ENCODE results near the gene HACL1. TPM values are rescaled to one million over a fixed set of nuclear protein-coding genes. Genes with fewer than 3 reads are reported as not detected.
A peak's percentile ranks its signal among the peaks of the same experiment; 100 is the strongest.

Gene HACL1
- total and polyA plus RNA-seq, 2 experiments from 2014 or later, result 11.0 to 11.2 TPM

GRCh38 chr3:15575446-15575845, 25.9 kb downstream of the HACL1 start:
- no peak overlapping the region for H3K27ac ChIP-seq
- H3K4me1 ChIP-seq (ENCODE audit: low read depth), result no peaks in the 10 kb centered on the region
- H3K4me3 ChIP-seq, result no peak overlapping the region
- H3K27me3 ChIP-seq, result no peaks in the 10 kb centered on the region
- DNase-seq (ENCODE audit: low read depth in 1 of 2, low spot score in 1 of 2), result no peak
- TF ChIP-seq CTCF (IDR thresholded peaks at IDR 0.05; ENCODE audit: low read depth, low read length), result no peak
- no peaks in the 10 kb centered on the region for H3K9me3 ChIP-seq (ENCODE audit: low read depth)
- H3K36me3 ChIP-seq, result peaks cover 15% of the 10 kb centered on the region

- H3K9me3 ChIP-seq (ENCODE audit: low read depth), result no peaks in the 10 kb centered on the region
- TF ChIP-seq CTCF (IDR thresholded peaks at IDR 0.05; ENCODE audit: low read depth, low read length), result no peak
- H3K4me3 ChIP-seq, result no peak overlapping the region
- peaks cover 18% of the 10 kb centered on the region for H3K36me3 ChIP-seq
- no peaks in the 10 kb centered on the region for H3K4me1 ChIP-seq (ENCODE audit: low read depth)
- H3K27ac ChIP-seq, result no peak overlapping the region
- DNase-seq (ENCODE audit: low read depth in 1 of 2, low spot score in 1 of 2), result no peak
- no peaks in the 10 kb centered on the region for H3K27me3 ChIP-seq
These were observed 29.2 kb downstream of the HACL1 start for GRCh38 chr3:15572138-15572537.

- H3K4me1 ChIP-seq (ENCODE audit: low read depth), result no peaks in the 10 kb centered on the region
- DNase-seq (ENCODE audit: low read depth in 1 of 2, low spot score in 1 of 2), result no peak
- no peak for TF ChIP-seq CTCF (IDR thresholded peaks at IDR 0.05; ENCODE audit: low read depth, low read length)
- H3K4me3 ChIP-seq, result no peak overlapping the region
- H3K27me3 ChIP-seq, result no peaks in the 10 kb centered on the region
- no peak overlapping the region for H3K27ac ChIP-seq
- no peaks in the 10 kb centered on the region for H3K9me3 ChIP-seq (ENCODE audit: low read depth)
- H3K36me3 ChIP-seq, result peaks cover 17% of the 10 kb centered on the region
These were observed 38.2 kb downstream of the HACL1 start for GRCh38 chr3:15563190-15563589.

- Histone ChIP-seq H3K27ac (no peak overlapping the region), H3K4me3 (no peak overlapping the region), H3K27me3 (no peaks in the 10 kb centered on the region), H3K9me3 (ENCODE audit: low read depth) (no peaks in the 10 kb centered on the region), H3K4me1 (ENCODE audit: low read depth) (no peaks in the 10 kb centered on the region), H3K36me3 (peaks cover 17% of the 10 kb centered on the region)
- DNase-seq (ENCODE audit: low read depth in 1 of 2, low spot score in 1 of 2), result no peak
- no peak for TF ChIP-seq CTCF (IDR thresholded peaks at IDR 0.05; ENCODE audit: low read depth, low read length)
These were observed 38.8 kb downstream of the HACL1 start for GRCh38 chr3:15562560-15562959.

- Histone ChIP-seq H3K4me3 (no peak overlapping the region), H3K36me3 (peaks cover 8% of the 10 kb centered on the region), H3K9me3 (ENCODE audit: low read depth) (no peaks in the 10 kb centered on the region), H3K4me1 (ENCODE audit: low read depth) (no peaks in the 10 kb centered on the region), H3K27ac (no peak overlapping the region), H3K27me3 (no peaks in the 10 kb centered on the region)
- no peak for DNase-seq (ENCODE audit: low read depth in 1 of 2, low spot score in 1 of 2)
- no peak for TF ChIP-seq CTCF (IDR thresholded peaks at IDR 0.05; ENCODE audit: low read depth, low read length)
These were observed 42.8 kb downstream of the HACL1 start for GRCh38 chr3:15558581-15558980.

GRCh38 chr3:15557511-15557946, 43.8 kb downstream of the HACL1 start:
- H3K4me3 ChIP-seq, result no peak overlapping the region
- peaks cover 3% of the 10 kb centered on the region for H3K36me3 ChIP-seq
- no peaks in the 10 kb centered on the region for H3K9me3 ChIP-seq (ENCODE audit: low read depth)
- H3K27me3 ChIP-seq, result no peaks in the 10 kb centered on the region
- H3K4me1 ChIP-seq (ENCODE audit: low read depth), result no peaks in the 10 kb centered on the region
- peak; percentile 59 to 87 for DNase-seq (ENCODE audit: low read depth in 1 of 2, low spot score in 1 of 2)
- H3K27ac ChIP-seq, result no peak overlapping the region
- TF ChIP-seq CTCF (IDR thresholded peaks at IDR 0.05; ENCODE audit: low read depth, low read length), result peak; percentile 56

All from cardiac muscle cell (in vitro differentiated cells and primary cell).